A673 (cell line): Measurements from ENCODE around the gene KCNMA1. TPM values are rescaled to one million over a fixed set of nuclear protein-coding genes. Genes with fewer than 3 reads are reported as not detected.

Experiments used
- BruUV-seq: library from RNA; stranded (reverse); fragments of 400-500 nt; replicated peaks from 2 replicates; lab custom pipeline; 2021; lab: Mats Ljungman, UMichigan
- CTCF ChIA-PET: fragments of 300-600 bp; sonication (Branson Sonifier 250); formaldehyde crosslinking; loops from one replicate; lab custom pipeline; 2022; ENCODE audit warnings: antibody characterized with exemption; lab: Charles Lee
- POLR2A ChIA-PET: fragments of 300-600 bp; sonication (Branson Sonifier 250); formaldehyde crosslinking; loops from one replicate; lab custom pipeline; 2022; ENCODE audit warnings: antibody characterized with exemption; ENCODE audit not compliant: low non-redundant PET; lab: Charles Lee
- DNase-seq: peaks from one replicate; pipeline ENCODE4 v3.0.0-alpha.2; 2015; ENCODE audit warnings: low spot score
- H3K27ac ChIP-seq: fragments of 200-600 bp; sonication (generic); 2 replicates; pipeline ENCODE4 v1.5.1; 2016; ENCODE audit warnings: mixed run types, low read depth, mild to moderate bottlenecking, mixed read lengths, antibody characterized with exemption, low read length; ENCODE audit not compliant: poor library complexity, severe bottlenecking
- H3K27me3 ChIP-seq: fragments of 200-600 bp; sonication (generic); replicated peaks from 2 replicates; pipeline ENCODE4 v1.6.1; 2017; ENCODE audit warnings: mixed run types, low read depth, mild to moderate bottlenecking, mixed read lengths, antibody characterized with exemption, low read length; ENCODE audit not compliant: insufficient read depth, poor library complexity
- H3K36me3 ChIP-seq: fragments of 200-600 bp; sonication (generic); 2 replicates; pipeline ENCODE4 v1.6.1; 2016; ENCODE audit warnings: mixed run types, mild to moderate bottlenecking, mixed read lengths, antibody characterized with exemption, low read length; ENCODE audit not compliant: insufficient read depth, poor library complexity, severe bottlenecking
- H3K4me1 ChIP-seq: fragments of 200-600 bp; sonication (generic); 2 replicates; pipeline ENCODE4 v1.6.1; 2017; ENCODE audit warnings: mixed run types, mild to moderate bottlenecking, mixed read lengths, antibody characterized with exemption, low read length; ENCODE audit not compliant: insufficient read depth, poor library complexity, severe bottlenecking
- H3K4me3 ChIP-seq: fragments of 200-600 bp; sonication (generic); 2 replicates; pipeline ENCODE4 v1.5.1; 2016; ENCODE audit warnings: low read depth, mixed run types, mild to moderate bottlenecking, mixed read lengths, low read length; ENCODE audit not compliant: poor library complexity, severe bottlenecking
- H3K9me3 ChIP-seq: fragments of 200-600 bp; sonication (generic); 2 replicates; pipeline ENCODE4 v1.6.1; 2016; ENCODE audit warnings: mixed run types, low read depth, mild to moderate bottlenecking, mixed read lengths, antibody characterized with exemption, low read length; ENCODE audit not compliant: poor library complexity, severe bottlenecking
- CTCF ChIP-seq: fragments of 300-800, 200-600 bp; sonication (generic); conservative IDR thresholded peaks from 2 replicates; pipeline ENCODE4 v1.5.1; 2017; ENCODE audit warnings: low read depth, mild to moderate bottlenecking, antibody characterized with exemption, low read length, moderate library complexity, mixed read lengths
- EZH2 ChIP-seq: fragments of 200-600 bp; sonication (generic); IDR thresholded peaks from 2 replicates; pipeline ENCODE4 v1.6.1; 2017; ENCODE audit warnings: borderline replicate concordance, low read depth, mild to moderate bottlenecking, mixed read lengths, antibody characterized with exemption, low read length; ENCODE audit not compliant: poor library complexity, severe bottlenecking
- intact Hi-C: fragments of 100-400 bp; cut with micrococcal nuclease; formaldehyde crosslinking; loops from one replicate; pipeline ENCODE4 v1.10.0; 2022; ENCODE audit not compliant: unreplicated experiment
- total RNA-seq: library from RNA; stranded (reverse); gene quantifications from 2 replicates; pipeline ENCODE4 v1.2.3, GENCODE V29; 2021

Gene KCNMA1
- total RNA-seq, 1 experiment from 2014 or later, result 0.84 TPM

GRCh38 chr10:76903387-76903945 lies 734.1 kb downstream of the KCNMA1 start:
- DNase-seq, result no peak

GRCh38 chr10:76902949-76903348 lies 734.7 kb downstream of the KCNMA1 start:
- no TSS peak for BruUV-seq
- H3K27me3 ChIP-seq, result no peaks in the 10 kb centered on the region
- ChIA-PET CTCF (no interaction called here), POLR2A (no interaction called here)
- DNase-seq, result peak; percentile 48
- peaks cover 4% of the 10 kb centered on the region for H3K4me1 ChIP-seq
- no peaks in the 10 kb centered on the region for H3K36me3 ChIP-seq
- no peaks in the 10 kb centered on the region for H3K9me3 ChIP-seq
- intact Hi-C loops, result no loop called here
- H3K27ac ChIP-seq, result no peak overlapping the region
- H3K4me3 ChIP-seq, result no peak overlapping the region
- TF ChIP-seq EZH2 (no peak), CTCF (peak; percentile 64)

More at GRCh38 chr10:76903387-76903945, 734.1 kb downstream of the KCNMA1 start:
- no TSS peak for BruUV-seq
- Histone ChIP-seq H3K27me3 (no peaks in the 10 kb centered on the region), H3K4me1 (peaks cover 4% of the 10 kb centered on the region), H3K27ac (no peak overlapping the region), H3K36me3 (no peaks in the 10 kb centered on the region), H3K9me3 (no peaks in the 10 kb centered on the region), H3K4me3 (no peak overlapping the region)
- intact Hi-C loops, result no loop called here
- no peak for TF ChIP-seq EZH2
- no peak for TF ChIP-seq CTCF
- ChIA-PET CTCF (no interaction called here), POLR2A (no interaction called here)

GRCh38 chr10:76901701-76902100 lies 735.9 kb downstream of the KCNMA1 start:
- Histone ChIP-seq H3K27ac (no peak overlapping the region), H3K36me3 (no peaks in the 10 kb centered on the region), H3K4me3 (no peak overlapping the region), H3K9me3 (no peaks in the 10 kb centered on the region), H3K4me1 (peaks cover 4% of the 10 kb centered on the region), H3K27me3 (no peaks in the 10 kb centered on the region)
- no TSS peak for BruUV-seq
- ChIA-PET CTCF (no interaction called here), POLR2A (no interaction called here)
- TF ChIP-seq CTCF, result no peak
- TF ChIP-seq EZH2, result no peak
- DNase-seq, result no peak
- intact Hi-C loops, result no loop called here
